GM19463 (cell line): Measurements from ENCODE around the gene GTPBP10.
"Not testable (repeated sequence)": the region's sequence is repeated elsewhere in the genome, so short reads cannot be mapped to it uniquely, and the experiment has no call there.

Experiments used
- ATAC-seq: cut with Tn5 transposase; IDR thresholded peaks from one replicate; pipeline ENCODE4 v1.9.1; 2021; ENCODE audit warnings: mild to moderate bottlenecking, moderate library complexity; ENCODE audit not compliant: unreplicated experiment

Gene GTPBP10, protein sequence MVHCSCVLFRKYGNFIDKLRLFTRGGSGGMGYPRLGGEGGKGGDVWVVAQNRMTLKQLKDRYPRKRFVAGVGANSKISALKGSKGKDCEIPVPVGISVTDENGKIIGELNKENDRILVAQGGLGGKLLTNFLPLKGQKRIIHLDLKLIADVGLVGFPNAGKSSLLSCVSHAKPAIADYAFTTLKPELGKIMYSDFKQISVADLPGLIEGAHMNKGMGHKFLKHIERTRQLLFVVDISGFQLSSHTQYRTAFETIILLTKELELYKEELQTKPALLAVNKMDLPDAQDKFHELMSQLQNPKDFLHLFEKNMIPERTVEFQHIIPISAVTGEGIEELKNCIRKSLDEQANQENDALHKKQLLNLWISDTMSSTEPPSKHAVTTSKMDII

DNA sequence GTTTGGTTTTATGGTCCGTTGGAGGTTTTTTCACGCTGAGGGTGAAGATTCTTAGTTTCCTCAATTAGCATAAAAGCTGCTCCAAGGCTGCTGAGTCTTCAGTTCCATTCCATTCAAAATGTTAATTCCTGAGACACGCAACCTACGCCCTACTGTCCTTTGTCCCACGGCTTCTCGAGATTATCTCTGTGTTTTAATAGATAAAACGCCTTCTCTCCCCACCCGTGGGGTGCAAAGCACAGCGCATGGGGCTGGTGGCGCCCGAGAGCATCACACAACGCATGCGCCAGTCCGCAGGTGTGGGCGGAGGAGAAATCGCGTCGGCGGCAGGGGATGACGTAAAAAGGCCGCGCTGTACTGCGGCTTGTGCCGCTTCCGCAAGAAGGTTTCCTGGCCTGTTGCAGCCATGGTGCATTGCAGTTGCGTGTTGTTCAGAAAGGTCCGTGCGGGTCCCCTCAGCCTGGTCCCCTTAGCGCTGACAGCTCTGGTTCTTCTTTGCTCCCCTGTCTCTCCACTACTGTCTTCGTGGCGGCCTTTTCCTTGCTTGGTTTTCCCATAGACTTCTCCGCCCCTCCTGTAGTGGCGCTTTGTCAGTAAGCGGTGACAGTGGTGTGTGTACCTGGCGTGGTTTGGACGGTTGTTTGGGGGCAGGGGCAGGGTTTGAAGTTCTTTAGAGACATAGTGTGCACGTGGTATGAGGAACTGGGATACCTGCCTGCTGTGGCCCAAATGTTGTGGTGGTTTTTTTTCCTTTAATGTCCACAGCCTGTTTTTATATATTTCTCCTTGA lies at the start of gene GTPBP10:
Gene GTPBP10 (plus strand): TSS at position 381 of the 790 bp plus-strand sequence. CDS start 26 bp downstream, at position 407.
- peak; percentile 96 for ATAC-seq

DNA sequence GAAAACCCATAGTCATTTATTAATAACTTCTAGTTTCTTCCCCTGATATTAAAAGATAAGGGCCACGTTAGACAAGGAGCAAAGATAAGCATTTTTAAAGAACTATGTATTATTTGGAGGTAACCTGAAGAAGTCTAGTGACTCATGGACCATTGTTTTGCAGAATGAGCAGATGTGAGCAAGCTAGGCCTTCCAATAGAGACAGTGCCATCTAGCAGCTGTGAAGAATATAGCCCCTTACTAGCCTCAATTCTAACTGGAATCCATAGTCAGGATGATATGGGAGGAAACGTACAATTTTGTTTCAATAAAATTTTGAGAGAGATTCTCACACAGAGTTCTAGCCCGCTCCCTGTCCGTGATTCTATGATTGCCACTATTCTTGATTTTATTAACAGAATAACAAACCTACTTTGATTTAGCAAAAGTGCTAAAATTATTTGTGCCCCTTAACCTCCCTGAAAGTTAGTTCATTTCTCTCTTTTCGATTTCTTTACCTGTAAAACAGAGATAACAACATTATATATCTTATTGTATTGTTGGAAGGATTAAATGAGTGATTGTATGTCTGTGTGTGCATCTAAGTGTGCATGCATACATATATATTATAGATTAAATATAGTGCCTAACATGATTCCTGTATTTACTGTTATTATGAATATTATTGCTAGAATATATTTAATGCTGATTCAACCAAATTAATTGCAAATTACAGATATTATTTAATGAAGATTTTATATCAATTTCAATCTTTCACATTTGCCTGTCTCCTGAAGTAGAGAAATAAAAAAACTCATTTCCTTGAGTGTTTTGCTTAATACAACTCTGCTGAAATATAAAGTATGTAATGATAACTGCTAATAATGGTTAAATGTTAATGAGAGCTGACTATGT lies 48.1 kb upstream of the GTPBP10 start:
- ATAC-seq: peak; percentile 99

DNA sequence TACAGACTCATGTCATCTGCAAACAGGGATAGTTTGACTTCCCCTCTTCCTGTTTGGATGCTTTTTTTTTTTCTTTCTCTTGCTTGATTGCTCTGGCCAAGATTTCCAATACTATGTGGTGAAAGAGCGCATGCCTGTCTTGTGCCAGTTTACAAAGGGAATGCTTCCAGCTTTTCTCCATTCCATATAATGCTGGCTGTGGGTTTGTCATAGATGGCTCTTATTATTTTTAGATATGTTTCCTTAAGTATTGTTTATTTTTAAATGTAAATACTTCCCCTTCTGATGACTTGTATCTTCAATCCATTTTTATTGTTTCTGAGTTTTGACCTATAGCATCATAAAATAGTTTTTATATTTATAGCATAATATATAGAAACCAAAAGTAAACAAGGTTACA lies 43.3 kb upstream of the GTPBP10 start:
- no peak for ATAC-seq

DNA sequence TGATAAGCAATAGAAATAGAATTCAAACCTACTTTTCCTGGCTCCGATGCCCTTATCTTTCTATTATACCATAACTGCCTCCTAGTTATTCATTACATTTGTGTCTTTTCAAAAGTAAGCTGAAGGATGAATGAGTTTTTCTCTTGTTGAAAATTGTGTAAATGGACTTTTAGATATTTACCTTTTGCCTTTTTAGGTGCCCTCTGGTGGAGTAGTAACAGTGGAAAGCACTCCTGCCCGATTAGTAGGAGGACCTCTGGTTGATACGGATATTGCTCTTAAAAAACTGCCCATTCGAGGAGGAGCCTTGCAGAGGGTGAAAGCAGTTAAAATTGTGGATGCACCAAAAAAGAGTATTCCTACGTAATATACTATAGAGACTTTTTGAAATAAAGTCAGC lies 36.6 kb upstream of the GTPBP10 start:
- no peak for ATAC-seq

DNA sequence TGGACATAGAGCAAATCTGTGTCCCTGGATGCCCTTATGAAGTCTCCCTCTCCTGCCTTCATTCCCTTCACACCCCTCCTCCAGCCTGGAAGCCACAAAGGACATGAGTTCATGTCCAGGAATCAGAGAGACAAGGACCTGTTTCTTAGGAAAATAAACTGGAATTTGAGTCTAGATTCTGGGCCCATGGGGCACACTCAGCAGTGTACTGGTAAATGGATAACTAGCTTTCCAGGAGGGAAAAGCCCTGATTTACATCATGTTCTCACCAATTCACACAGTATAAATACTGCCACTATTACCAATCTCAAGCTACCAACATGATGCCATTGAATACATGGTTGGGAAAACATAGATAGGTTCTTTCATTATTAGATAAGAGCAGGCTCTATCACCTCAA lies 35.3 kb upstream of the GTPBP10 start:
- no peak for ATAC-seq

DNA sequence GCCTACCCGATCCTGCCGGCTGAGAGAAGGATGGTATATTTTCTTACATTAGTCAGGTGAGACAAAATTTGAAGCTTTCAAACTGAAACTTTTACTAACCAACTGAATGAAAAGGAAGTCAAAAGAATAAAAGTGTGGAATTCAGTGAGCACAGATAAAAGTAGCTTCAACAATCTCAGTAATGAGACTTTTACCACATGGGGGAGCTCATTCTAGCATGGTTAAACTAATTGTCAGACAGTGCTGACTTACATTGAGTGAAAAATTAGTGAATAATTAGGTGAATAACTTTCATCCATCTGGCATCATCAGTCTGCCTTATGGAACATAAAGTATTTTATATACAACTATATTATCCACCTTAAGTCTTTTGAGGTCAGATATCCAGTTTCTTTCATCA lies 33.8 kb upstream of the GTPBP10 start:
- no peak for ATAC-seq

DNA sequence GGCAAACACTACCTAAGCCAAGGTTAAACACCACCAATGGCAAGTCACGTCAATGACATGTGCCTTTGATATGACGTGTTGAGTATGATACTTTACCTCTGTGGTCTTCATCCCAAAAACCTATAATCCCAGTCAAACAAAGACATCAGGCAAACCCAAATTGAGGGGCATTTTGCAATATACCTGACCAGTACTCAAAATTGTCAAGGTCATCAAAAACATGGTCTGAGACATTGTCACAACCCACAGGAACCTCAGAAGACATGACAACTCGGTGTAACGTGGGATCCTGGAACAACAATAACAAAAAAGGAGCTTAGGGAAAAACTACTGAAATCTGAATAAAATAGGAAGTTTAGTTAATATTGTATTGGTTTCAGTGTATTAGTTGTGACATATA lies 32.6 kb upstream of the GTPBP10 start:
- no peak for ATAC-seq

DNA sequence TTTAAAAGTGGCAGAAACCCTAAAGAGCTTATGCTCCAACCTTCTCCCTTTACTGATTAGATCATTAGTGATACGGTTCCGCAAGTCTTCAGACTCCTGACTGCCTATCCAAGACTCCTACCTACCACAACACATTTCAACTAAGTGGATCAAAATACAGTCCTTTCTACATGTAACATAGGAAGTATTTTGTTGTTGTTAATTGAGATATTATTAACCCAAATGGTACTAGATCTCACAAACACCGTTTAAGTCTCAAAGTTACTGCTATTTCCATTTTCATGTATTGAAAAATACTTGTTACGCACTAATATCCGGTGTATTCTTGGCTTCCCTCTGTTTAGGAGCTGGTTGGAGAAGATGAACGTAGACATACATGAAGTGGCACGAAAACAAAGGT lies 26.5 kb upstream of the GTPBP10 start:
- no peak for ATAC-seq

DNA sequence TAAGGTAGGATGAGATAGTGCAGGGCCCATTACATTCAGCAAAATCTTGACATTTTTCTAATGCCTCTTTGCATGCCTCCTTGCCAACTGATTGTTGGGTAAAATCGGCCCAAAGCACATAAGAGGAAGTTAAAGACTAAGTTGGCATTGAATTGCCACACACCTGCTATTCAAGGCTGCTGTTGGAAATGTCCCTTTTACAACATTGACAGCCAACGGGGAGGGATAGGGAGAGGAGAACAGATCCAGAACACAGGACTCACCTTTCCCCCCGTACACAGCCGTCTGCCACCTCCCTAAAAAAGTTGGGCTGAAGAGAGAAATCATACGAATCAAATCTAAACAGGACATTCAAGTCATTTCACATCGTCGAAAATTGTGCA lies 26.1 kb upstream of the GTPBP10 start:
- no peak for ATAC-seq

DNA sequence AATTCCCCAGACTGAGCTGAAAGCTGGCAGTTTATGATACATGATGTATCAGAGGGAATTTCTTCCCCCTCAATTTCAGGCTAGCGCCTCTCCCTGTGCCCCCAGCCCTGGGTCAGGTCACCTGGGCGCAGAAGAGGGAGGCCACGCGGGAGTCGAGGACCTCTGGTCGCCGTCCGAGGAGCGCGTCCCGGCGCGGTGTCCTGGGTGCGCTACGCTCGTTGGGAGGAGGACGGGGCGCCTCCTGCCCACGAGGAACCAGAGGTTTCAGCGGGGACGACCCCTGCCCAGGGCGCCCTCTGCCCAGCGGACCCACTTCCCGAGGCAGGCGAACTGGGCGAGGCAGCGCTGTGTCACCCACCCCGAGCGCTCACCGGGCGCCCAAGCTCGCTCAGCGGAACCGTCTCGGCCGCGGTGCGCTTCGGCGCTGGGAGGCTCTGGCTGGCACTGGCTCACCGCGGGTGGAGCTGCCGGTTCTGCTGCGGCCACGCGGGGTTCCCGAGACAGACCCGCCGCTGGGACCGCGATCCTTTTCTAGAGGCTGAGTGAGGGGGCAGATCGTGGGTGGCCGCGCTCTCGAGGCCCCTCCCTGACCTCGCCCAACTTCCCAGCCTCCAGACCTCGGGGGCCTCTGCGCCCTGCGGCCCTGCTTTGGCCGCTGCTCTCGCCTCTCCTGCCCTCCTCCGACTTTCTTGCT lies 25.6 kb upstream of the GTPBP10 start, which contains the start of gene FAM237B:
Gene FAM237B (minus strand): TSS at position 504 of the 694 bp plus-strand sequence. CDS start 1,556 bp downstream, outside the sequence.
- no peak for ATAC-seq

DNA sequence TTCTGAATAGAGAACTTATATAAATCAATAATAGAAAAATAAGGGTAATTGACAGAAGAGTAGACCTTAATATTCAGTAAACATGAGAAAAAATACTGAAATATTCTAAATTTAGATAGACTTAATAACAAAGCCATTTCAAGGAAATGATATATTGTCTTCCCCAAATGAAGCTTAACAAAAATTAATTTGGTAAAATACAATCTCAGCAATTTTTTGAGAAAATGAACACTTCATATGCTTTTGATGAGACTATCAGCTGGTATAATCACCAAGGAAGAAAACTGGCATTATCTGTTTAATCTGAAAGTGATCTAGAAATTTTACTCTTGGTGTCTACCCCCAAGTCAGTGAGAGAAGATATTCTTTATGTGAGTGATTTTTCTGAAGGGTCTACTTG lies 23.7 kb upstream of the GTPBP10 start:
- ATAC-seq: no peak

DNA sequence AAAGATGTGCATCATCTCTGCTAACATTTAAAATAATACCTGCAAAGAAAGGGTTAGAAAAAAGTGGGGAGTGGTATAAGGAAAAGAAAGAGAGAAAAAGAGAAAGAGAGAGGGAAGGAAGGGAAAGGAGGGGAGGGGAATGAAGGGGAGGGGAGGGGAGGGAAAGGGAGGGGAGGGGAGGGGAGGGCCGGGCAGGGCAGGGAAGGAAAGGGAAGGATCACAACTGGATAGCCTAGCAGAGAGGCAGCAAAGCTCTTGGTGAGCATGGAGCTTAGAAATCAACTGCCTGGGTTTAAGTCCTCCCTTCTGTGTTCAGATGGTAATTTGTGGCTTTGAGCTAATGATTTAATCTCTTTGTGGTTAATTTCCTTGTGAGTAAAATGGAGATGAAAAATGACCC lies 20.0 kb upstream of the GTPBP10 start:
- no peak for ATAC-seq

DNA sequence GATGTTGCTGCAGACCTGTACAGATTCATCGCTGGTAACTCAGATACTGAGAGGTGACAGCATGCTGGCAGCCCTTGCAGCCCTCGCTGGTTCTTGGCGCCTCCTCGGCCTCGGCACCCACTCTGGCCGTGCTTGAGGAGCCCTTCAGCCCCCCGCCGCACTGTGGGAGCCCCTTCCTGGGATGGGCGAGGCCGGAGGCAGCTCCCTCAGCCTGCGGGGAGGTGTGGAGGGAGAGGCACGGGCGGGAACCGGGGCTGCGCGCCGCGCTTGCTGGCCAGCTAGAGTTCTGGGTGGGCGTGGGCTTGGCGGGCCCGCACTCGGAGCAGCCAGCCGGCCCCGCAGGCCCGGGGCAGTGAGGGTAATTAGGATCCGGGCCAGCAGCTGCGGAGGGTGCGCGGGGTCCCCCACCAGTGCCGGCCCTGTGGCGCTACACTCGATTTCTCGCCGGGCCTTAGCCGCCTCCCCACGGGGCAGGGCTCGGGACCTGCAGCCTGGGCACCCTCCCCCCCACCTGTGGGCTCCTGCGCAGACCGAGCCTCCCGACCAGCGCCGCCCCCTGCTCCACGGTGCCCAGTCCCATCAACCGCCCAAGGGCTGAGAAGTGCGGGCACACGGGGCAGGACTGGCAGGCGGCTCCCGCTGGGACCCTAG lies 12.2 kb upstream of the GTPBP10 start:
- ATAC-seq: no peak

DNA sequence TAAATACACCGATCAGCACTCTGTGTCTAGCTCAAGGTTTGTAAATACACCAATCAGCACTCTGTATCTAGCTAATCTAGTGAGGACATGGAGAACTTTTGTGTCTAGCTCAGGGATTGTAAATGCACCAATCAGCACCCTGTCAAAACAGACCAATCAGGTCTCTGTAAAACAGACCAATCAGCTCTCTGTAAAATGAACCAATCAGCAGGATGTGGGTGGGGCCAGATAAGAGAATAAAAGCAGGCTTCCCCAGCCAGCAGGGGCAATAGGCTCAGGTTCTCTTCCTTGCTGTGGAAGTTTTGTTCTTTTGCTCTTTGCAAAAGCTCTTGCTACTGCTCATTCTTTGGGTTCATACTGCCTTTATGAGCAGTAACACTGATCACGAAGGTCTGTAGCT lies 11.6 kb upstream of the GTPBP10 start:
- not testable (repeated sequence) for ATAC-seq

DNA sequence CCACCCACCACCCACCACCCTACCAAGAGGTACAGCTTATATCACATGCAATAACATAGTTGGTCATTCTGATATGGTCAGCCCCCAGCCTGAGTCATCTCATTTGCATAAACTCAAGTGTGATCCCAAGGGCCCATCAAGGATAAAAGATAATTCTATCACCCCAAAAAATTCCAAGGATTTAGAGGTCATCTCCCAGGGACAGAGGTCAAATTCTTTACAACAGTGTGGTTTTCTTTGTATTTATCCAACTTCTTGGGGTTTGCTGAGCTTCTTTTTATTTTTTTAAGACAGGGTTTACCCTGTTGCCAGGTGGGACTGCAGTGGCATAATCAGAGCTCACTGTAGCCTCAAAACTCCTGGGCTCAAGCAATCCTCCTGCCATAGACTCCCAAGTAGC lies 9.4 kb upstream of the GTPBP10 start:
- no peak for ATAC-seq

DNA sequence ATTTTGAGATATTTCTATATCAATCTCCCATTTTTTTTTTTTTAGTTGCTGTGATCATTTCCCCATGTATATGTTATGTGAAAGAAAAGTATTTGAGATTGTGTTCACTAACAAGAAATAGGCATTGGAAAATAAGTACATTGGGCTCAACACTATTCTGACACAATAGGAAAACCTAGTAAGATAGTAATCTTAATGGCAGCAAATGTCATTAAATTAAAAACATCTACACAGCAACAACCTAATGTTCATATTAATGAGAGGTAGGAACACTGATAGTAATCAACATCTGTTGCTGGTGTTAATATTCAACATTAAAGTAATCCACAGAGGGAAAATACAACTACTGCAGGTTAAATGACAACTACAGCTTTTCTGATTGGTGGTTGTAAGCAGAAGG lies 1.5 kb upstream of the GTPBP10 start:
- no peak for ATAC-seq

DNA sequence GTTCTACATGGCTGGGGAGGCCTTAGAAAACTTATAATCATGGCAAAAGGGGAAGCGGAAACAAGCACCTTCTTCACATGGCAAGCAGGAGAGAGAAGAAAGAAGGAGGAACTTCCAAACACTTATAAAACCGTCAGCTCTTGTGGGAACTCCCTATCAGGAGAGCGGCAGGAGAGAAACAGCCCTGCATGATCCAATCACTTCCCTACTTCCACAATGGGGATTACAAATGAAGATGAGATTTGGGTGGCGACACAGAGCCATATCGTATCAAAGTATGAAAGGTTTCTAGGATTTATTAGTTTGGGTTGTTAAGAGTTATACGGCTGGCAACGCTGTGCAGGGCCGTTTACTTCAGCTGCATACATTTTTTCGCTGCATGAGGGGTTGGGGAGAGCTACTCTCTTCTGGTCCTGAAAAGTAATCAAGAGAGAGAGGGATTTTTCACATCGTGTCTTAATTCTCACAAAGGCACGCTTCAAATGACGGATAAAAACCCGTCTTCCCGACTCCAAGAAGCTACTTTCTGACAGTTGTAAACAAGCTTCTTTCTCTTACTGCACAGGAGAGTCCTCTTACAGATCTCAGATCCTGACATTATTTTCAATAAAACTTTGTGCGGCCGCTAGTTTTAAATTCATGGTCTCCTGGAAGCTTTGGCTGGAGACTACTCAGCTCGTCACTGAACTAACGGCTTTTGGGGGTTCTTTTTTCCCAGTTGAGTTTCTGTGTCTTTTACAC lies 751 bp upstream of the GTPBP10 start:
- ATAC-seq: peak; percentile 2

DNA sequence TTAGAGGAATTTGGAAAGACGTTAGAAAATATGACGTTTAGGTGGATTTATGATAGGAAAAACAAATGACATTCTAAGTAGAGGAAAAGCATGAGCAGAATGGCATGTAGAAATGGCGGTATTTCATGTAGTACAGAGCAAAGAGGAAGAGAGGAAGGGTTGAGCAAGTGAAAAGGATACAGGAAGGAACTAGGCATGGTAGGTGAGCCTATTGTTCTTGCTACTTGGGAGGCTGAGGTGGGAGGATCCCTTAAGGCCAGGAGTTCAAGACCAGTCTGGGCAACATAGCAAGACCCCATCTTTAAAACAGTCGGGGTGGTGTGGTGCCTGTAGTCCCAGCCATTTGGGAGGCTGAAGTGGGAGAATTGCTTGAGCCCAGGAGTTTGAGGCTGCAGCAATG lies 1.2 kb downstream of the GTPBP10 start:
- no peak for ATAC-seq

DNA sequence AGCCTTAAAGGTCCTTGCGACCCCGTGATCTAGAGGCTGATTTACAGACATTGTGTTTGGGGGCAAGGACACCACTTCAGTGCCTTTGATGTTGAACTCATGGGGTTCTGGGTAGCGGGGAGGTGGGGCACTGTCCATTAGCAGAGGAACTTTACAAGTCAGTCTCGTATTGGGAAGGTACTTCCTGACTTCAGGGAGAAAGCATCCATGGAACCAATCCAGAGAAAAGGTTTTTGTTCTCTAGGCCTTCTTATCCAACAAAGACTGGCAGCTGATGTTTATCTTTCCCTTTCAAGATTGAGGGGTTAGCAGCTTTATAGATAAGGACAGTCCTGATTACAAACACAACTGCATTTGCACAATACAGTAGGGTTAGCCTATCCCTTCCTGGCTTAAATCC lies 2.8 kb downstream of the GTPBP10 start:
- no peak for ATAC-seq
